ENCODE data around the gene GAST. TPM values are rescaled to one million over a fixed set of nuclear protein-coding genes. Genes with fewer than 3 reads are reported as not detected.
"Not testable (repeated sequence)": the region's sequence is repeated elsewhere in the genome, so short reads cannot be mapped to it uniquely, and the experiment has no call there.

GAST gene
- polyA plus RNA-seq, 10 donors = 0.72 TPM; not detected in 9

GRCh38 chr17:41683441-41684007 lies 28.6 kb upstream of the GAST start:
- DNase-seq = no peak

- no peak for DNase-seq
Observed at GRCh38 chr17:41684035-41684434, 28.1 kb upstream of the GAST start.

- not testable (repeated sequence) for DNase-seq
Observed at GRCh38 chr17:41685753-41686152, 26.4 kb upstream of the GAST start.

- no peak for DNase-seq
Observed at GRCh38 chr17:41686281-41686680, 25.9 kb upstream of the GAST start.

GRCh38 chr17:41687828-41688640 lies 24.1 kb upstream of the GAST start:
- DNase-seq = no peak

- DNase-seq = peak; percentile 100
Observed at GRCh38 chr17:41688641-41689496, 23.3 kb upstream of the GAST start, which contains the start of gene EIF1. Gene EIF1 (plus strand): TSS chr17:41688885. CDS start chr17:41689039, 154 bp downstream.

- DNase-seq = peak in 2 of 3 donors; percentile 61 to 78
Observed at GRCh38 chr17:41689497-41690299, 22.4 kb upstream of the GAST start.

GRCh38 chr17:41690497-41690896 lies 21.6 kb upstream of the GAST start:
- no peak for DNase-seq

- DNase-seq = no peak
Observed at GRCh38 chr17:41691031-41691777, 20.9 kb upstream of the GAST start.

- no peak for DNase-seq
Observed at GRCh38 chr17:41692722-41693521, 19.2 kb upstream of the GAST start.

GRCh38 chr17:41695134-41695661 lies 16.9 kb upstream of the GAST start:
- DNase-seq = no peak

GRCh38 chr17:41695954-41696757 lies 16.0 kb upstream of the GAST start:
- peak; percentile 76 to 82 (median 81) for DNase-seq

GRCh38 chr17:41697122-41697962 lies 14.8 kb upstream of the GAST start:
- peak; percentile 64 to 86 (median 80) for DNase-seq

- not testable (repeated sequence) for DNase-seq
Observed at GRCh38 chr17:41700843-41701242, 11.3 kb upstream of the GAST start.

GRCh38 chr17:41702712-41703111 lies 9.4 kb upstream of the GAST start:
- no peak for DNase-seq

GRCh38 chr17:41705271-41705991 lies 6.7 kb upstream of the GAST start:
- peak in 1 of 3 donors; percentile 19 for DNase-seq

All from muscle of back (tissue), 11 donors.